NCI-H2196 (cell line): Measurements from ENCODE around the gene MBD6.
"Not testable (repeated sequence)": the region's sequence is repeated elsewhere in the genome, so short reads cannot be mapped to it uniquely, and the experiment has no call there.

Source experiments
- DNase-seq: peaks from one replicate; lab custom pipeline; 2025; ENCODE audit not compliant: unreplicated experiment; lab: John Stamatoyannopoulos, UW

The MBD6 gene

GRCh38 chr12:57548488-57548887, 25.9 kb downstream of the MBD6 start:
- peak; percentile 5 for DNase-seq

GRCh38 chr12:57549203-57549908, 26.7 kb downstream of the MBD6 start:
- no peak for DNase-seq

- peak; percentile 54 for DNase-seq
These were observed 27.5 kb downstream of the MBD6 start, which contains the start of gene KIF5A for GRCh38 chr12:57549909-57550640. Gene KIF5A, plus strand, starts transcription at chr12:57550044. Its CDS starts 228 bp downstream, at chr12:57550272.

GRCh38 chr12:57550641-57551549, 28.3 kb downstream of the MBD6 start:
- DNase-seq, result no peak

GRCh38 chr12:57551637-57552305, 29.1 kb downstream of the MBD6 start:
- no peak for DNase-seq

- DNase-seq, result no peak
These were observed 29.7 kb downstream of the MBD6 start for GRCh38 chr12:57552306-57552651.

GRCh38 chr12:57552835-57553313, 30.2 kb downstream of the MBD6 start:
- no peak for DNase-seq

- no peak for DNase-seq
These were observed 30.9 kb downstream of the MBD6 start for GRCh38 chr12:57553343-57554202.

GRCh38 chr12:57554453-57554852, 31.8 kb downstream of the MBD6 start:
- no peak for DNase-seq

GRCh38 chr12:57554897-57555296, 32.3 kb downstream of the MBD6 start:
- DNase-seq, result no peak

GRCh38 chr12:57558864-57559263, 36.2 kb downstream of the MBD6 start:
- DNase-seq, result no peak

- DNase-seq, result no peak
These were observed 37.9 kb downstream of the MBD6 start for GRCh38 chr12:57560516-57560915.

- DNase-seq, result not testable (repeated sequence)
These were observed 38.5 kb downstream of the MBD6 start for GRCh38 chr12:57561117-57561516.

GRCh38 chr12:57563358-57563757, 40.7 kb downstream of the MBD6 start:
- no peak for DNase-seq

GRCh38 chr12:57564178-57564740, 41.6 kb downstream of the MBD6 start:
- DNase-seq, result no peak

- DNase-seq, result no peak
These were observed 46.2 kb downstream of the MBD6 start for GRCh38 chr12:57568838-57569237.

- no peak for DNase-seq
These were observed 47.2 kb downstream of the MBD6 start for GRCh38 chr12:57569858-57570257.

- not testable (repeated sequence) for DNase-seq
These were observed 47.8 kb downstream of the MBD6 start for GRCh38 chr12:57570438-57570837.

GRCh38 chr12:57571926-57572762, 49.5 kb downstream of the MBD6 start:
- no peak for DNase-seq
